ENCODE data around the gene UFSP2.

The UFSP2 gene

DNA sequence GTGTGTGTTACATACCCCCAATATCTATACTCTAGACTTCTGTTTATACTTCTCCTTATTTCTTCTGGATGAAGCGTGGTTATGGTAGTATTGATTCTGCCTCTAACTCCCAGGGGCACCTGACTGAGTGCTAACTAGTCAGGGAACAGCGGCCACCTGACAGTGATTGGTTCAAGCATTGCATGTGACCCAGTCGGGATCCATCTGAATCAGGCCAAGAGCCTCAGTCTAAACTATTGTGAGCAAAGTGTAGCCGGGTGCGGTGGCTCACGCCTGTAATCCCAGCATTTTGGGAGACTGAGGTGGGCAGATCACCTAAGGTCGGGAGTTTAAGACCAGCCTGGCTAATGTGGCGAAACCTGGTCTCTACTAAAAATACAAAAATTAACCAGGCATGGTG is 35.8 kb upstream of the UFSP2 start:
- TF ChIP-seq, protein P1, sequence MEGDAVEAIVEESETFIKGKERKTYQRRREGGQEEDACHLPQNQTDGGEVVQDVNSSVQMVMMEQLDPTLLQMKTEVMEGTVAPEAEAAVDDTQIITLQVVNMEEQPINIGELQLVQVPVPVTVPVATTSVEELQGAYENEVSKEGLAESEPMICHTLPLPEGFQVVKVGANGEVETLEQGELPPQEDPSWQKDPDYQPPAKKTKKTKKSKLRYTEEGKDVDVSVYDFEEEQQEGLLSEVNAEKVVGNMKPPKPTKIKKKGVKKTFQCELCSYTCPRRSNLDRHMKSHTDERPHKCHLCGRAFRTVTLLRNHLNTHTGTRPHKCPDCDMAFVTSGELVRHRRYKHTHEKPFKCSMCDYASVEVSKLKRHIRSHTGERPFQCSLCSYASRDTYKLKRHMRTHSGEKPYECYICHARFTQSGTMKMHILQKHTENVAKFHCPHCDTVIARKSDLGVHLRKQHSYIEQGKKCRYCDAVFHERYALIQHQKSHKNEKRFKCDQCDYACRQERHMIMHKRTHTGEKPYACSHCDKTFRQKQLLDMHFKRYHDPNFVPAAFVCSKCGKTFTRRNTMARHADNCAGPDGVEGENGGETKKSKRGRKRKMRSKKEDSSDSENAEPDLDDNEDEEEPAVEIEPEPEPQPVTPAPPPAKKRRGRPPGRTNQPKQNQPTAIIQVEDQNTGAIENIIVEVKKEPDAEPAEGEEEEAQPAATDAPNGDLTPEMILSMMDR (IDR thresholded peaks at IDR 0.05), result no peak
- no peak for TF ChIP-seq ZFX (IDR thresholded peaks at IDR 0.05; ENCODE audit: borderline replicate concordance)
- no peak overlapping the region for H3K27ac ChIP-seq

DNA sequence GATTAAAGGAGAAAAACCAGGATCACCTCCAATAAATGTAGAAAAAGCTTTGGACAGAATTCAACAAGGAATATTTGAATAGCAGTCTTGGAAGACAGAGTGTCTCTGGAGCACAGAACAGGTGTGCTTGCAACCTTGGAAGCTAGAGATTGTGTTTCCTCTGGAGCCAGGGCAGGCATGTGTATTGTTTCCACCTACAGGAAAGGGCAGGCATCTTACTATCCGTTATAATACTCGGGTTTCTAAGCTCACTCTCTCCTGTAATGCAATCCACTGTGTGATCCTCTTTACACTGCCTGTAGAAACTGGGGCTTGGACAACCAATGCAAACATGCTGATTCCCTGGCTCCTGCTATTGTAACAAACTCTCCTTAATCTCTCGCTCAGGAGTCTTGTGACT is 31.4 kb upstream of the UFSP2 start:
- no peak for TF ChIP-seq ZFX (IDR thresholded peaks at IDR 0.05; ENCODE audit: borderline replicate concordance)
- TF ChIP-seq, protein P1 (IDR thresholded peaks at IDR 0.05), result no peak
- H3K27ac ChIP-seq, result no peak overlapping the region

DNA sequence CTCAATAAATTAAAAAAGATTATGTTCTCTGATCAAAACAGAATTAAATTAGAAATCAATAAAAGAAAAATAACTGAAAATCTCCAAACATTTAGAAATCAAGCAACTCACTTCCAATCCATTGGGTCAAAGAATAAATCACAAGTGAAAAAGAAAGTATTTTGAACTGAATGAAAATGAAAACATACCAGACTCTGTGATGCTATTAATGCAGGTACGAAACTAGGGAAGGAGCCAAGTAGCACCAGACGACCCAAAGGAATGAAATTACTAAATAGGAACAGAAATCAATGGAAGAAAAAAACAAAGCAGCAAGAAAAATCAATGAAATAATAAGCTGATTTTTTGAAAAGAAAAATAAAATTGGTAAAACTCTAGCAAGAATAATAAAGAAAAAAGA is 30.4 kb upstream of the UFSP2 start:
- no peak overlapping the region for H3K27ac ChIP-seq
- no peak for TF ChIP-seq ZFX (IDR thresholded peaks at IDR 0.05; ENCODE audit: borderline replicate concordance)
- TF ChIP-seq, protein P1 (IDR thresholded peaks at IDR 0.05), result no peak

DNA sequence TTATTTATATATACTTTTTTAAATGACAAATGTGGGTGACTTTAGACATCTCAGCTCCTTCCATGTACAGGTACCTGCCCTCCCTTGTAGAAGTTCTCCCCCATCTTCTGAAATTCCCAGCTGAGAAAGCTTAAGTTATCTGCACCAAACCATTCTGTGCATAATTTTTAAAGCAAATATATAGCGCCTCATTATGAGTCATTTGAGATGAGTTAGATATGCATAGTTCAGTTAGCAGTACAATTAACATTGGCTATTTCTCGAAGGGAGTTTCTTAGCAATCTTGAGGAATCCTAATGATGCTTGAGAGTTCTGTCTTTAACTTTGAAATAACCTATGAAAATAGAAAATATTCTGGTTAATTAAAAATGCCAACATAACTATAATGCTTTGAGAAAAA is 19.4 kb upstream of the UFSP2 start:
- H3K27ac ChIP-seq, result no peak overlapping the region
- TF ChIP-seq ZFX (IDR thresholded peaks at IDR 0.05; ENCODE audit: borderline replicate concordance), result no peak

DNA sequence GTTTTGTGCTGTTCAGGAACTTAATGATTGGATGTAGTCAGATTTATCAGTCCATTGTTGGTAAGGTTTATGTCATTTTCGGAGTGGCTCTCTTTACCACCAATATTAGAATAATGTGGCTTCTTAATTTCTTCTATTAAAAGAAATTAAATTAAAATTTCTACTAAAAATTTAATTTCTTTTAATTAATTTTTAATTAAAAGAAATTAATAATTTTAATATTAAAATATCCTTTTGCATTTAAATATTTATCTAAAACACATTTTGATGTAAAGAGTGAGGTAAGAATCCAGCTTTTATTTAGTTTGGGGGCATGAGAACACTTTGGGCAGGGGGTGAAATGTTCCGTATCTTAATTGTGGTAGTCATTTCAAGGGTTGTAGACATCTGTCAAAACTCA is 15.7 kb upstream of the UFSP2 start:
- TF ChIP-seq ZFX (IDR thresholded peaks at IDR 0.05; ENCODE audit: borderline replicate concordance), result no peak
- TF ChIP-seq, protein P1 (IDR thresholded peaks at IDR 0.05), result no peak

DNA sequence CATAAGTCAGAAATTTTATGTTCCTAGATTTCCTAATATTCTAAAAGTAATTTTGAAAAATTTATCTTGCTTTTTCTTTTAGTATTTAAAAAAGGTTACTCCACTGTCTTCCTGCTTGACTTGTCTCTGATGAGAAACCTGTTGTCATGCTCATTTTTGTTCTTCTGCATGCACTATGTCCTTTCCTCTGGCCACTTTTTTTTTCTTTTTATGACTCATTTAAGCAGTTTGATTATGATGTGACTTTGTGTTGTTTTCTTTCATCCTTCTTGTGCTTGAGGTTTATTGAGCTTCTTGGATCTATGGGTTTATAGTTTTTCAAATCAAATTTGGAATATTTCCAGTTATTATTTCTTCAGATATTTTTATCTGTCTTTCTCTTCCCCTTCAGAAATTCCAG is 12.0 kb upstream of the UFSP2 start:
- H3K27ac ChIP-seq, result no peak overlapping the region
- TF ChIP-seq, protein P1 (IDR thresholded peaks at IDR 0.05), result no peak
- TF ChIP-seq ZFX (IDR thresholded peaks at IDR 0.05; ENCODE audit: borderline replicate concordance), result no peak

More for the DNA sequence above, 15.7 kb upstream of the UFSP2 start:
- H3K27ac ChIP-seq, result no peak overlapping the region

DNA sequence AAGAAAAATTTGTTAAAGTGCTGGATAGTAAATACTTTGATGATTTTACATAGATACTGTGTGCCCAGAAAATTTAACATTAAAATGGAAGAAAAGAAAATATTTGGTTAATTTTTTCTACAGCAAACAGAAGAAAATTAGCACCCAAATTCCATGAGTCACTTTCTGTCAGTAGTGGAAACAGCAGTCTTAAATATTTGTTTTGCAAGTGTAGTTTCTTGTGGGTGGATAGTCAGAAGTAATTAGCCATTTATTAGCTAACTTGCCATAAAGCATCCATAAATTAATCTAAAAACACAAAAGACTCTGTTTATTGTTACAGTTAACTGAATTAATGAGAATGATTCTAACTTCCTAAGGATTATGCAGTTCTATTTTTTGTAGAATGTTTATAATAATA is 9.7 kb upstream of the UFSP2 start:
- TF ChIP-seq, protein P1 (IDR thresholded peaks at IDR 0.05), result no peak
- no peak for TF ChIP-seq ZFX (IDR thresholded peaks at IDR 0.05; ENCODE audit: borderline replicate concordance)
- H3K27ac ChIP-seq, result no peak overlapping the region

DNA sequence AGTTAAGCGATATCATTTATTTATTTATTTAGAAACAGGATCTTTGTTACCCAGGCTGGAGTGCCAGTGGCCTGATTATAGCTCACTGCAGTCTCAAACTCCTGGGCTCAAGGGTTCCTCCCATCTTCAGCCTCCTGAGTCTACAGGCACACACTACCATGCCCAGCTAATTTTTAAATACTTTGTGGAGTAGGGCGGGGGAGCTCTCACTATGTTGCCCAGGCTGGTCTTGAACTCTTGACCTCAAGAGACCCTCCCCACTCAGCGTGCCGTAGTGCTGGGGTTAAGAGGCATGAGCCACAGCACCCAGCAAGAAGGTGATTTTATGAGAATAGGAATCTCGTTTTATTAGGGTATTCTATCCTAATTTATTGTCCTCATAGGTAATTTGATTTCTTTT is 3.9 kb upstream of the UFSP2 start:
- no peak overlapping the region for H3K27ac ChIP-seq
- no peak for TF ChIP-seq ZFX (IDR thresholded peaks at IDR 0.05; ENCODE audit: borderline replicate concordance)
- TF ChIP-seq, protein P1 (IDR thresholded peaks at IDR 0.05), result no peak

All from 22Rv1 (cell line).